GM12878 (cell line): Measurements from ENCODE around the gene GALNT9. TPM values are rescaled to one million over a fixed set of nuclear protein-coding genes. Genes with fewer than 3 reads are reported as not detected.

Experiments
- ATAC-seq: fragments of 200-7000 bp; cut with Tn5 transposase; 3 replicates; pipeline ENCODE4 v1.9.1; 2020; ENCODE audit warnings: mild to moderate bottlenecking, moderate library complexity
- BruUV-seq: library from RNA; stranded (reverse); fragments of 400-500 nt; replicated peaks from 2 replicates; lab custom pipeline; 2021; lab: Mats Ljungman, UMichigan
- CTCF ChIA-PET: fragments of 300-600 bp; sonication (Branson Sonifier 250); formaldehyde crosslinking; extraction: SDS; loops from one replicate; lab custom pipeline; 2021; ENCODE audit warnings: inconsistent platforms; lab: Yijun Ruan, JAX
- POLR2A ChIA-PET: fragments of 350-600 bp; formaldehyde crosslinking; extraction: SDS; loops from one replicate; lab custom pipeline; 2021; ENCODE audit warnings: inconsistent platforms; lab: Charles Lee
- RAD21 ChIA-PET: fragments of 300-600 bp; sonication (Branson Sonifier 250); formaldehyde crosslinking; loops from one replicate; lab custom pipeline; 2023; ENCODE audit warnings: antibody characterized with exemption; ENCODE audit not compliant: unreplicated experiment; lab: Charles Lee
- SMC1A ChIA-PET: fragments of 300-600 bp; sonication (Branson Sonifier 250); formaldehyde crosslinking; loops from one replicate; lab custom pipeline; 2023; ENCODE audit not compliant: unreplicated experiment, uncharacterized antibody; lab: Charles Lee
- DNase-seq: peaks from one replicate; pipeline ENCODE4 v3.0.0-alpha.2; 2011; ENCODE audit warnings: low read depth, low spot score
- FAIRE-seq: peaks from 3 replicates; lab custom pipeline; 2011; peaks lifted over from hg19 to GRCh38; lab: Jason Lieb, UNC
- H2AFZ ChIP-seq: 2 replicates; pipeline ENCODE4 v1.6.0; 2011; ENCODE audit warnings: low read depth, low read length, control low read depth; ENCODE audit not compliant: control insufficient read depth
- H3K27ac ChIP-seq: 2 replicates; pipeline ENCODE4 v1.5.1; 2011; ENCODE audit warnings: control low read depth; ENCODE audit not compliant: control insufficient read depth, insufficient read depth
- H3K27me3 ChIP-seq, 2 experiments: replicated peaks in 1 of 2; 2 replicates each; pipeline versions ENCODE4 v1.6.0 to v1.6.1; 2011; ENCODE audit warnings: low read length in 1 of 2; ENCODE audit not compliant: control insufficient read depth in 2 of 2, insufficient read depth in 2 of 2
- H3K36me3 ChIP-seq, 2 experiments: 2 replicates each; pipeline ENCODE4 v1.5.1; 2011; ENCODE audit warnings: low read length in 1 of 2; ENCODE audit not compliant: control insufficient read depth in 2 of 2, insufficient read depth in 2 of 2
- H3K4me1 ChIP-seq: 2 replicates; pipeline ENCODE4 v1.6.1; 2011; ENCODE audit warnings: mild to moderate bottlenecking, low read length, moderate library complexity, mixed read lengths; ENCODE audit not compliant: control insufficient read depth, insufficient read depth
- H3K4me2 ChIP-seq: 2 replicates; pipeline ENCODE4 v1.6.0; 2011; ENCODE audit warnings: control low read depth; ENCODE audit not compliant: control insufficient read depth, insufficient read depth
- H3K4me3 ChIP-seq: fragments of 200-600 bp; sonication (generic); 2 replicates; pipeline ENCODE4 v1.5.1; 2016
- H3K79me2 ChIP-seq: 2 replicates; pipeline ENCODE4 v1.6.0; 2011; ENCODE audit warnings: low read length; ENCODE audit not compliant: control insufficient read depth, insufficient read depth
- H3K9ac ChIP-seq: 2 replicates; pipeline ENCODE4 v1.8.0; 2011; ENCODE audit warnings: low read length, control low read depth, mixed read lengths; ENCODE audit not compliant: control insufficient read depth, insufficient read depth
- H3K9me3 ChIP-seq: replicated peaks from 3 replicates; pipeline ENCODE4 v1.5.1; 2011; ENCODE audit warnings: mild to moderate bottlenecking, low read length; ENCODE audit not compliant: control insufficient read depth, insufficient read depth
- H4K20me1 ChIP-seq: 2 replicates; pipeline ENCODE4 v1.6.0; 2011; ENCODE audit not compliant: control insufficient read depth, insufficient read depth
- BCL11A ChIP-seq: IDR thresholded peaks from 2 replicates; pipeline ENCODE4 v1.6.1; 2011; ENCODE audit warnings: low read depth, low read length
- CEBPB ChIP-seq, 2 experiments: fragments of 150-350 bp in 1 of 2; IDR thresholded peaks; 2 replicates each; pipeline ENCODE4 v1.6.1; 2012 to 2014; ENCODE audit warnings: low read depth in 2 of 2, low read length in 2 of 2, borderline replicate concordance in 1 of 2, inconsistent platforms in 1 of 2
- CHD1 ChIP-seq: IDR thresholded peaks from 2 replicates; pipeline ENCODE4 v1.6.1; 2012; ENCODE audit warnings: low read depth, low read length, improper control_type of control experiment
- CHD2 ChIP-seq: IDR thresholded peaks from 2 replicates; pipeline ENCODE4 v1.6.1; 2011; ENCODE audit warnings: low read depth, low read length, improper control_type of control experiment, borderline replicate concordance
- FOXM1 ChIP-seq: IDR thresholded peaks from 2 replicates; pipeline ENCODE4 v1.6.1; 2012; ENCODE audit warnings: low read depth, mild to moderate bottlenecking, inconsistent platforms, low read length, moderate library complexity
- MTA2 ChIP-seq: fragments of 450-650 bp; IDR thresholded peaks from 2 replicates; pipeline ENCODE4 v1.6.1; 2016; ENCODE audit warnings: low read depth, mild to moderate bottlenecking, moderate library complexity
- MYC ChIP-seq: IDR thresholded peaks from 2 replicates; pipeline ENCODE4 v1.6.1; 2011; ENCODE audit warnings: mild to moderate bottlenecking, low read length, moderate library complexity, inconsistent platforms; ENCODE audit not compliant: insufficient read depth, insufficient replicate concordance, insufficient read length, severe bottlenecking
- POLR2A ChIP-seq: IDR thresholded peaks from 2 replicates; pipeline ENCODE4 v1.6.1; 2011; ENCODE audit warnings: low read depth, mild to moderate bottlenecking, low read length
- RBBP5 ChIP-seq: fragments of 200-600 bp; sonication (generic); conservative IDR thresholded peaks from 2 replicates; pipeline ENCODE4 v1.6.1; 2016
- ZNF217 ChIP-seq: fragments of 450-650 bp; IDR thresholded peaks from 2 replicates; pipeline ENCODE4 v1.6.1; 2017; ENCODE audit warnings: antibody characterized with exemption, mild to moderate bottlenecking
- ZNF622 ChIP-seq: fragments of 450-650 bp; IDR thresholded peaks from 2 replicates; pipeline ENCODE4 v1.6.1; 2017; ENCODE audit warnings: mild to moderate bottlenecking, inconsistent platforms
- WGBS: methylation state at CpG from one replicate; pipeline ENCODE4 v1.1.6; 2016; ENCODE audit warnings: low lambda C conversion rate; ENCODE audit not compliant: insufficient replicate concordance, insufficient coverage; ENCODE audit errors: missing lambda C conversion rate; 5-methylcytosine and 5-hydroxymethylcytosine counted together
- in situ Hi-C: fragments of 300-500 bp; cut with MboI; formaldehyde crosslinking; loops from 9 replicates; pipeline ENCODE4 v1.14.3; 2018; ENCODE audit warnings: mixed read lengths
- intact Hi-C: fragments of 100-400 bp; cut with micrococcal nuclease; formaldehyde crosslinking; loops from one replicate; pipeline ENCODE4 v1.14.2; 2022; ENCODE audit not compliant: unreplicated experiment
- polyA plus RNA-seq, 11 experiments: library from polyadenylated mRNA; depleted of rRNA in 4 of 11; unstranded in 6 of 11; stranded (reverse) in 5 of 11; fragments of >200 nt; fragmentation: Nextera tagmentation in 4 of 11; fragmentation: Illumina TruSeq in 1 of 11; extraction: Ambion mirVana in 4 of 11; extraction: Trizol in 1 of 11; gene quantifications; 1 replicate in 1 of 11; 2 replicates in 10 of 11; pipeline versions ENCODE4 v1.2.1 to v1.2.3, GENCODE V29; 2011 to 2016; ENCODE audit warnings: inconsistent platforms in 2 of 11, missing spikeins in 2 of 11, low read depth in 1 of 11
- total RNA-seq, 4 experiments: library from RNA; depleted of rRNA in 3 of 4; stranded (reverse); fragments of >200 nt in 3 of 4; fragmentation: Illumina TruSeq in 1 of 4; extraction: Trizol in 1 of 4; gene quantifications; 2 replicates each; pipeline versions ENCODE4 v1.2.1 to v1.2.3, GENCODE V29; 2013 to 2021
- TF ChIP-seq, protein P1 (sequence below): IDR thresholded peaks from 2 replicates; pipeline ENCODE4 v1.6.1; 2012; ENCODE audit warnings: low read depth, low read length, improper control_type of control experiment

Gene GALNT9
- total and polyA plus RNA-seq, 10 of the 15 experiments (the other 5 are each of a cell fraction or from before 2014, with no cell fraction given): 0.04 TPM; not detected in 9

DNA sequence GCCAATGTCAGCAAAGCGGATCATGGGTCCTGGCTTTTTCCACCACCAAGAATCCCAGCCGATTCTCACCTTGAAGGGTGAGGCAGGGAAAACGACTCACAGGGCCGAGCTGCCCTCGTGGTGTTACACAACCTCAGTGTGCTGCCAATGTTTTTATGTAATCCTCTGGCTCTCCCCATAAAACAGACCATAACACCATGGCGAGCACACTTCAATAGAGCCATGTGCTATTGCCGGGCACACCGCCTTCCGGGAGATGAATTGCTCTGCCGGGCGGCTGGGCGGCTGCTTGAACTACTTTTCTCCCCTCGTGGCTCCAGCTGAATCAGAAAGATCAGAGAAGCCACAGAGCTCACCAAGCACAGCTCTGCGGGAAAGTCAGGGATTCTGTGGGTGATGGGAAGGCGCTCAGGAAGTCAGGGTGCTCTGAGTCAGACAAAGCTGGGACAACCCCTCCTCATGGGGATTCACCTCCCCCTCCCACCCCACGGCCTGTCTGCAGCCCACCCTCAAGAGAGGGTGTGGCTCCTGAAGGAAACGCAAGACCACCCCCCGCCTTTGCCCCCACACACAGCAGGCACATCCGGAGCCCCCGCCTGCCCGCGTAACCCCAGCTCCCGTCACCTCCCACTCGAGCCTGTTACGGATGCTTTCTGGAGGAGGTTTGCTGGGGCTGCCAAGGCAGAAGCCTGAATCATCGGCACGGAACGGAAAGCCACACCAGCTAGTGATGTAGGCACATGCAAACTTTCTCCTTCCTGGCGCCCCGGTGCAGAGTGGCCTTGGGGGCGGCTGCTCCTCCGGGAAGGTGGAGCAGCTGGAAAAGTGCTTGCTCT is 1.8 kb downstream of the GALNT9 start:
- no peak for FAIRE-seq
- no TSS peak for BruUV-seq
- H3K4me3 ChIP-seq: no peak overlapping the region
- in situ Hi-C loops (no loop called here), intact Hi-C loops (no loop called here)
- H3K9ac ChIP-seq: no peak overlapping the region
- no peaks in the 10 kb centered on the region for H4K20me1 ChIP-seq
- no peak overlapping the region for H3K27ac ChIP-seq
- H3K27me3 ChIP-seq: no peaks in the 10 kb centered on the region; a peak in 1 of 4 replicates
- H3K4me1 ChIP-seq: no peaks in the 10 kb centered on the region
- no peak overlapping the region for H2AFZ ChIP-seq
- no peaks in the 10 kb centered on the region; the same call in 2 of the 3 replicates for H3K9me3 ChIP-seq
- no peak for ATAC-seq
- ChIA-PET RAD21 (no interaction called here), SMC1A (no interaction called here), CTCF (no interaction called here)
- WGBS: 12% methylated on average over 25 of the region's 32 CpGs
- H3K36me3 ChIP-seq: no peaks in the 10 kb centered on the region
- H3K4me2 ChIP-seq: no peak overlapping the region
- TF ChIP-seq MYC: no peak
- TF ChIP-seq ZNF217: no peak
- TF ChIP-seq ZNF622: no peak
- no peak for TF ChIP-seq BCL11A
- TF ChIP-seq, all 136 proteins: peak for 0
- POLR2A ChIA-PET: no interaction called here
- DNase-seq: no peak
- H3K79me2 ChIP-seq: no peaks in the 10 kb centered on the region

DNA sequence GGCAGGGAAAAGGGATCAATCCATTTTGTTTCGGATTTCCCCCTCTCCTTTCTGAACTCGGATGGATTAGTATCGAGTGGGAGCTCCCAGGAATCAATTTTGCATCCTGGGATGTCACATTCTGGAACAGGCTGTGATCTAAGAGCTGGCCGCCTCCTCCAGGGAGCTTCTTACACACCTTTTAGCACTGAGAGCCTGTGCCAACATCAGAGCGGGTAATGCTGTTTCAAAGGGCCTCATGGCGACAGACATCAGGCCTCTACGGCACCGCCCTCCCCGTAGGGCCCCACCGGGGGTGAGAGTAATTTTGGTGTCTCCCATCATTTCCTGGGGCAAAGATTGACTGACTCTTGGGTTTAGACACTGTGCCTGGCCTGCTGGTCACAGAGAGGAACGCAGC is 2.7 kb downstream of the GALNT9 start:
- POLR2A ChIA-PET: no interaction called here
- WGBS: 36% methylated on average over 11 of the region's 11 CpGs
- Histone ChIP-seq H3K4me1 (no peaks in the 10 kb centered on the region), H3K4me3 (no peak overlapping the region), H3K27me3 (no peaks in the 10 kb centered on the region; a peak in 1 of 4 replicates), H4K20me1 (no peaks in the 10 kb centered on the region), H3K9me3 (no peaks in the 10 kb centered on the region; the same call in 2 of the 3 replicates), H3K36me3 (no peaks in the 10 kb centered on the region), H3K79me2 (no peaks in the 10 kb centered on the region), H2AFZ (no peak overlapping the region), H3K4me2 (no peak overlapping the region), H3K9ac (no peak overlapping the region), H3K27ac (no peak overlapping the region)
- SMC1A ChIA-PET: no interaction called here
- BruUV-seq: no TSS peak
- TF ChIP-seq CEBPB (IDR thresholded peaks at IDR 0.05; ENCODE audit: borderline replicate concordance in 1 of 2, low read depth in 2 of 2, low read length in 2 of 2) (no peak), CHD1 (no peak), RBBP5 (no peak), CHD2 (no peak), MTA2 (no peak), FOXM1 (no peak), POLR2A (no peak)
- TF ChIP-seq, protein P1, sequence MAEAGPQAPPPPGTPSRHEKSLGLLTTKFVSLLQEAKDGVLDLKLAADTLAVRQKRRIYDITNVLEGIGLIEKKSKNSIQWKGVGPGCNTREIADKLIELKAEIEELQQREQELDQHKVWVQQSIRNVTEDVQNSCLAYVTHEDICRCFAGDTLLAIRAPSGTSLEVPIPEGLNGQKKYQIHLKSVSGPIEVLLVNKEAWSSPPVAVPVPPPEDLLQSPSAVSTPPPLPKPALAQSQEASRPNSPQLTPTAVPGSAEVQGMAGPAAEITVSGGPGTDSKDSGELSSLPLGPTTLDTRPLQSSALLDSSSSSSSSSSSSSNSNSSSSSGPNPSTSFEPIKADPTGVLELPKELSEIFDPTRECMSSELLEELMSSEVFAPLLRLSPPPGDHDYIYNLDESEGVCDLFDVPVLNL: no peak
- RAD21 ChIA-PET: no interaction called here
- CTCF ChIA-PET: no interaction called here
- in situ Hi-C loops (no loop called here), intact Hi-C loops (no loop called here)
- DNase-seq (no peak), ATAC-seq (no peak), FAIRE-seq (no peak)
